Ectodermal cell (in vitro differentiated cells): ENCODE measurements around the gene KIDINS220. TPM values are rescaled to one million over a fixed set of nuclear protein-coding genes. Genes with fewer than 3 reads are reported as not detected.
A peak's percentile ranks its signal among the peaks of the same experiment; 100 is the strongest.

Source experiments
- H3K27ac ChIP-seq: 2 replicates; pipeline ENCODE4 v1.7.0; 2013; ENCODE audit warnings: mild to moderate bottlenecking, low read depth, low read length; ENCODE audit not compliant: insufficient read depth, poor library complexity, severe bottlenecking
- H3K27me3 ChIP-seq: 2 replicates; pipeline ENCODE4 v1.7.0; 2013; ENCODE audit warnings: mild to moderate bottlenecking, low read length; ENCODE audit not compliant: insufficient read depth, control insufficient read depth, poor library complexity, severe bottlenecking
- H3K36me3 ChIP-seq: one replicate; pipeline ENCODE4 v1.7.0; 2013; ENCODE audit warnings: low read length; ENCODE audit not compliant: control insufficient read depth, insufficient read depth
- H3K4me1 ChIP-seq: one replicate; pipeline ENCODE4 v1.7.0; 2013; ENCODE audit warnings: low read length; ENCODE audit not compliant: control insufficient read depth, insufficient read depth
- H3K4me3 ChIP-seq: 2 replicates; pipeline ENCODE4 v1.7.0; 2013; ENCODE audit warnings: low read depth, low read length, control low read depth; ENCODE audit not compliant: insufficient read depth
- H3K9me3 ChIP-seq: 2 replicates; pipeline ENCODE4 v1.7.0; 2013; ENCODE audit warnings: mild to moderate bottlenecking, low read length, moderate library complexity; ENCODE audit not compliant: control insufficient read depth
- WGBS, 2 experiments: methylation state at CpG; one replicate each; pipeline ENCODE4 v1.1.7; 2013; ENCODE audit warnings: missing lambda C conversion rate in 2 of 2; 5-methylcytosine and 5-hydroxymethylcytosine counted together
- polyA plus RNA-seq, 4 experiments: library from polyadenylated mRNA; stranded (reverse); fragments of 50-300 nt; gene quantifications; one replicate each; pipeline ENCODE4 v1.2.3, GENCODE V29; 2013

Gene KIDINS220
- 36.6 TPM for polyA plus RNA-seq (2013, experiment 1 of 4)
- polyA plus RNA-seq (2013, experiment 2 of 4), result 41.9 TPM
- 32.0 TPM for polyA plus RNA-seq (2013, experiment 3 of 4)
- 38.3 TPM for polyA plus RNA-seq (2013, experiment 4 of 4)

GRCh38 chr2:8836971-8837794 is at the start of gene KIDINS220:
Gene KIDINS220, minus strand, starts transcription at chr2:8837613. Its CDS starts 10,520 bp downstream, at chr2:8827093.
- Histone ChIP-seq H3K27me3 (no peaks in the 10 kb centered on the region), H3K9me3 (no peaks in the 10 kb centered on the region), H3K27ac (no peak within 1 kb of the TSS), H3K36me3 (no peaks in the 10 kb centered on the region), H3K4me1 (peaks cover 4% of the 10 kb centered on the region), H3K4me3 (peak within 1 kb of the TSS; percentile 87)
- 0 to 1% methylated on average over 67 of the region's 67 CpGs for WGBS, 2 experiments

DNA sequence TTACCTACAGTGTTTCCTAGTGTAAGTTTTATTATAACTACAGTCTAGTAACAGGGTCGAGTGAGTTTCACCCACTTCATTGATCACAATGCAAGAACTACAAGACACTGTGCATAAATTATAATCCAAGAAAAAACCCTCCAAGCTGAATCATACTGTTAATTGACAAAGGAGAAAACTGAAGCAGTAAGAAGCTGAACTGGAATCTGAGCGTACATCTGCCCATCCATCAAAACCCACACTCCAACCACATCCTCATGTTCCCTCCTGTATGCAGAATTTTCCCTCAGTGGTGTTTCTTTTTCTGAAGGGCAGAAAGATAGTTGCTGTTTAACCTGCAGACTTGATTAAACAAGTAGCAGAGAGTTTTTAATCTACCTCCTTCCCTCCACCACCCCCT is 49.5 kb upstream of the KIDINS220 start:
- no peak overlapping the region for H3K4me3 ChIP-seq
- no peaks in the 10 kb centered on the region for H3K27me3 ChIP-seq
- WGBS, 2 experiments, result 88 to 91% methylated on average over 2 of the region's 2 CpGs
- H3K27ac ChIP-seq, result no peak overlapping the region
- H3K4me1 ChIP-seq, result peaks cover 5% of the 10 kb centered on the region
- no peaks in the 10 kb centered on the region for H3K36me3 ChIP-seq
- H3K9me3 ChIP-seq, result no peaks in the 10 kb centered on the region

GRCh38 chr2:8886202-8886518 is 48.7 kb upstream of the KIDINS220 start:
- 100% methylated on average over 1 of the region's 1 CpG for WGBS, 2 experiments
- Histone ChIP-seq H3K36me3 (no peaks in the 10 kb centered on the region), H3K4me1 (peaks cover 5% of the 10 kb centered on the region), H3K27me3 (no peaks in the 10 kb centered on the region), H3K4me3 (no peak overlapping the region), H3K27ac (no peak overlapping the region), H3K9me3 (no peaks in the 10 kb centered on the region)

GRCh38 chr2:8885449-8886201 is 48.2 kb upstream of the KIDINS220 start:
- Histone ChIP-seq H3K27me3 (no peaks in the 10 kb centered on the region), H3K9me3 (no peaks in the 10 kb centered on the region), H3K4me1 (peaks cover 5% of the 10 kb centered on the region), H3K4me3 (no peak overlapping the region), H3K27ac (no peak overlapping the region), H3K36me3 (no peaks in the 10 kb centered on the region)
- WGBS, 2 experiments, result 94 to 95% methylated on average over 7 of the region's 7 CpGs

DNA sequence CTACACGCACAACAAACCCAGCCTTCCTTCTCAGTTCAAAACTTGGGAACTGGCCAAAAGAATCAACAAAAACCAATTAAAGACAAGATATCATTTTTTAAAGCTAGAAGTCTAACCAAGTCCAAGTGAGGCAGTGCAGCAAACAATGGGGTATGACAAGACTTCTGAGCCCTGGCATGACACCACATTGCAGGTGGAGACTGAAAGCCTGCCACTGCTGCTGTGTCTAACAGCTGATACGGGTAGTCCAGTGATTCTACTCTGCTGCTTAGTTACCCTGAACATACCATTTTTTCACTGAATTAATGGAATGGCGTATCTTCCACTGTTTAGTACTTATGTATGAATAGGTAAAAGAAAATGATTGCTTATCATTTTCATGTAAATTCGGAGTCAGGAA is 47.4 kb upstream of the KIDINS220 start:
- Histone ChIP-seq H3K4me3 (no peak overlapping the region), H3K36me3 (no peaks in the 10 kb centered on the region), H3K9me3 (no peaks in the 10 kb centered on the region), H3K27ac (no peak overlapping the region), H3K4me1 (peaks cover 5% of the 10 kb centered on the region), H3K27me3 (no peaks in the 10 kb centered on the region)
- WGBS, 2 experiments, result 95 to 96% methylated on average over 4 of the region's 4 CpGs

DNA sequence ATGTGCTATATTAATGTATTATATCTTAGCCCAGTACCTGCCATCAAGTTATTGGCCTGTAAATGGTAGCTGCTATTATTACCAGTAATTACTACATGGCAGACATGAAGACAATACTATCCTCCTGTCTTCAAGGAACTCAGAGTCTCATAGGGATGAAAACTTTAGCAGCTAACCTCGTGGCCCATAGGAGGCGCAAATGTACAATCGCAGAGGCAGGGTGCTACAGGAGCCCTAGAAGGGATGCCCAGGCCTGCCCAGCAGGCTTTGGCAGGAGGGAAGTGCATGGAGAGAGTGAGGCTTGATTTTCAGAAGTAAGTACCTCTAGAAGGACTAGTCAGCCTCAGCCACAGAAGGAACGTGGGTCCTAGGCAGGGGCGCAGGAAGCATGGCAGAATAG is 44.7 kb upstream of the KIDINS220 start:
- H3K4me1 ChIP-seq, result peaks cover 1% of the 10 kb centered on the region
- H3K27me3 ChIP-seq, result no peaks in the 10 kb centered on the region
- H3K36me3 ChIP-seq, result no peaks in the 10 kb centered on the region
- 51 to 60% methylated on average over 5 of the region's 5 CpGs for WGBS, 2 experiments
- H3K9me3 ChIP-seq, result no peaks in the 10 kb centered on the region
- no peak overlapping the region for H3K27ac ChIP-seq
- no peak overlapping the region for H3K4me3 ChIP-seq

DNA sequence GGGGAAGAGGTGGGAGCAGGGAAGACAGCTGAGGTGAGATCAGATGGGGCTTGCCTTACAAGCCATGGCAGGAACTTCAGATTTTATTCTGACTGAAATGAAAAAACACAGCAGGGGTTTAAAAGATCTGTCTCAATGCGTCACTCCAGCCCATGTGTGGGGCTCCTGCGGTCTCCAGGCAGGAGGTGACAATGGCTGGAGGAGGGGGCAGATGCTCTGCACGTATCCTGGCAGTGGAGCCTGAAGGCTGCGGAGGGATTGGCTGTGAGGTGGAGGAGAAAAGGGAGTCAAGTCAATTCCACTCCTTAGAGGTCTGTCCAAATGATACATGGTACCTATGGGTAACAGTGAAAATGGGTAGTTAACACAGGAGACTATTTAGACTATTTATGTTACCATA is 40.5 kb upstream of the KIDINS220 start:
- WGBS, 2 experiments, result 49 to 58% methylated on average over 4 of the region's 4 CpGs
- H3K27me3 ChIP-seq, result no peaks in the 10 kb centered on the region

GRCh38 chr2:8877332-8877731 is 39.9 kb upstream of the KIDINS220 start:
- Histone ChIP-seq H3K4me1 (no peaks in the 10 kb centered on the region), H3K27ac (no peak overlapping the region), H3K4me3 (no peak overlapping the region), H3K27me3 (no peaks in the 10 kb centered on the region), H3K36me3 (no peaks in the 10 kb centered on the region), H3K9me3 (no peaks in the 10 kb centered on the region)
- 85 to 91% methylated on average over 4 of the region's 4 CpGs for WGBS, 2 experiments

More for the DNA sequence above, 40.5 kb upstream of the KIDINS220 start:
- no peaks in the 10 kb centered on the region for H3K36me3 ChIP-seq
- H3K27ac ChIP-seq, result no peak overlapping the region
- no peaks in the 10 kb centered on the region for H3K9me3 ChIP-seq
- H3K4me3 ChIP-seq, result no peak overlapping the region
- no peaks in the 10 kb centered on the region for H3K4me1 ChIP-seq

GRCh38 chr2:8876628-8877027 is 39.2 kb upstream of the KIDINS220 start:
- Histone ChIP-seq H3K4me3 (no peak overlapping the region), H3K27ac (no peak overlapping the region), H3K27me3 (no peaks in the 10 kb centered on the region), H3K36me3 (no peaks in the 10 kb centered on the region), H3K9me3 (no peaks in the 10 kb centered on the region), H3K4me1 (no peaks in the 10 kb centered on the region)

GRCh38 chr2:8872821-8873432 is 35.5 kb upstream of the KIDINS220 start:
- Histone ChIP-seq H3K27ac (no peak overlapping the region), H3K4me1 (no peaks in the 10 kb centered on the region), H3K36me3 (no peaks in the 10 kb centered on the region), H3K4me3 (no peak overlapping the region), H3K9me3 (no peaks in the 10 kb centered on the region), H3K27me3 (no peaks in the 10 kb centered on the region)
- WGBS, 2 experiments, result 51 to 55% methylated on average over 10 of the region's 11 CpGs
